ENCODE results near the gene RPF1. TPM values are rescaled to one million over a fixed set of nuclear protein-coding genes. Genes with fewer than 3 reads are reported as not detected.

RPF1 gene
- total and polyA plus RNA-seq, 10 of the 15 experiments (the other 5 are each of a cell fraction or from before 2014, with no cell fraction given) = 37.0 to 97.5 (median 56.2) TPM

DNA sequence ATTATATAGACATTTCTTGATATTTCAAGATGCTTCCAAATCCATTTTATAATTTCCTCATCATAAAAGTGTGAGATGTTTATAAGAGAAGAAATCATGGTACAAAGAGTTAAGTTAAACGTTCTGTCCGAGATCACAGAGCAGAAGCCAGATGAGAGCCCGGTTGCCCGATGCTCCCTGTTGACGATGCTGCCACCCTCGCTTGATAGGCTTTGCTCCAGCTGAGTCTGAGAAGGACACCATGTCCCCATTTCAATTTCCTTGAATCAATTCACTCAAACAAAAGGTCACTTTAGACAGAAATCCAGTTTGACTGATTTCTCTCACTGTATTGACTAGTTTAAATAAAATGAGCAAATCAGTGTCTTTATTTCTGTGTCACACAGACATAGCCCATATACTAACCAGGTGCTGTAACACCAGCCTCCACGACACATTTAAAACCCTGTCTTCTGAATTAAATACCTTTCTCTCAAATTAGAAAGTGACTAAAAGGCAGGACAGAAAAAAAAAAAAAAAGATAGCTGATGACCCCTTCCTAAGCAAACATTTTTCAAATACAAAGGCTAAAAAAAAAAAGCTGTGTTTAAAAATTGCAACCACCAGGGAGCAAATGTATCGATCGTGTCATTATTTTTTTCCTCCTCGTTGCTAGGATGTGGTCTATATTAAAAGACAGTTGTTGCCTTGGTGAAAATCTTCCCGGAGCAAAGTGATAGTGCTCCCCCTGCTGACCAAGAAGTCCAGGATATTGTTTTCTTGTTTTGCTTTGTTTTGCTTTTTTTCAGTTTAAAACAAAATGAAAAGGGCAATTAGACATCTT lies 45.6 kb upstream of the RPF1 start (continued):
- no peak for TF ChIP-seq MYB (IDR thresholded peaks at IDR 0.05; ENCODE audit: borderline replicate concordance, low read depth, low read length)
- TF ChIP-seq NFXL1 (IDR thresholded peaks at IDR 0.05; ENCODE audit: borderline replicate concordance) = no peak
- TF ChIP-seq RFX5 (IDR thresholded peaks at IDR 0.05; ENCODE audit: low read depth, low read length) = no peak
- no peak for TF ChIP-seq RCOR1 (conservative IDR thresholded peaks at IDR 0.05; ENCODE audit: low read depth, low read length)
- TF ChIP-seq, protein P1, sequence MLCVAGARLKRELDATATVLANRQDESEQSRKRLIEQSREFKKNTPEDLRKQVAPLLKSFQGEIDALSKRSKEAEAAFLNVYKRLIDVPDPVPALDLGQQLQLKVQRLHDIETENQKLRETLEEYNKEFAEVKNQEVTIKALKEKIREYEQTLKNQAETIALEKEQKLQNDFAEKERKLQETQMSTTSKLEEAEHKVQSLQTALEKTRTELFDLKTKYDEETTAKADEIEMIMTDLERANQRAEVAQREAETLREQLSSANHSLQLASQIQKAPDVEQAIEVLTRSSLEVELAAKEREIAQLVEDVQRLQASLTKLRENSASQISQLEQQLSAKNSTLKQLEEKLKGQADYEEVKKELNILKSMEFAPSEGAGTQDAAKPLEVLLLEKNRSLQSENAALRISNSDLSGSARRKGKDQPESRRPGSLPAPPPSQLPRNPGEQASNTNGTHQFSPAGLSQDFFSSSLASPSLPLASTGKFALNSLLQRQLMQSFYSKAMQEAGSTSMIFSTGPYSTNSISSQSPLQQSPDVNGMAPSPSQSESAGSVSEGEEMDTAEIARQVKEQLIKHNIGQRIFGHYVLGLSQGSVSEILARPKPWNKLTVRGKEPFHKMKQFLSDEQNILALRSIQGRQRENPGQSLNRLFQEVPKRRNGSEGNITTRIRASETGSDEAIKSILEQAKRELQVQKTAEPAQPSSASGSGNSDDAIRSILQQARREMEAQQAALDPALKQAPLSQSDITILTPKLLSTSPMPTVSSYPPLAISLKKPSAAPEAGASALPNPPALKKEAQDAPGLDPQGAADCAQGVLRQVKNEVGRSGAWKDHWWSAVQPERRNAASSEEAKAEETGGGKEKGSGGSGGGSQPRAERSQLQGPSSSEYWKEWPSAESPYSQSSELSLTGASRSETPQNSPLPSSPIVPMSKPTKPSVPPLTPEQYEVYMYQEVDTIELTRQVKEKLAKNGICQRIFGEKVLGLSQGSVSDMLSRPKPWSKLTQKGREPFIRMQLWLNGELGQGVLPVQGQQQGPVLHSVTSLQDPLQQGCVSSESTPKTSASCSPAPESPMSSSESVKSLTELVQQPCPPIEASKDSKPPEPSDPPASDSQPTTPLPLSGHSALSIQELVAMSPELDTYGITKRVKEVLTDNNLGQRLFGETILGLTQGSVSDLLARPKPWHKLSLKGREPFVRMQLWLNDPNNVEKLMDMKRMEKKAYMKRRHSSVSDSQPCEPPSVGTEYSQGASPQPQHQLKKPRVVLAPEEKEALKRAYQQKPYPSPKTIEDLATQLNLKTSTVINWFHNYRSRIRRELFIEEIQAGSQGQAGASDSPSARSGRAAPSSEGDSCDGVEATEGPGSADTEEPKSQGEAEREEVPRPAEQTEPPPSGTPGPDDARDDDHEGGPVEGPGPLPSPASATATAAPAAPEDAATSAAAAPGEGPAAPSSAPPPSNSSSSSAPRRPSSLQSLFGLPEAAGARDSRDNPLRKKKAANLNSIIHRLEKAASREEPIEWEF (IDR thresholded peaks at IDR 0.05; ENCODE audit: insufficient replicate concordance, low read depth, low read length) = peak; percentile 56
- no peak for TF ChIP-seq BMI1 (IDR thresholded peaks at IDR 0.05; ENCODE audit: borderline replicate concordance)
- TF ChIP-seq, protein P2, sequence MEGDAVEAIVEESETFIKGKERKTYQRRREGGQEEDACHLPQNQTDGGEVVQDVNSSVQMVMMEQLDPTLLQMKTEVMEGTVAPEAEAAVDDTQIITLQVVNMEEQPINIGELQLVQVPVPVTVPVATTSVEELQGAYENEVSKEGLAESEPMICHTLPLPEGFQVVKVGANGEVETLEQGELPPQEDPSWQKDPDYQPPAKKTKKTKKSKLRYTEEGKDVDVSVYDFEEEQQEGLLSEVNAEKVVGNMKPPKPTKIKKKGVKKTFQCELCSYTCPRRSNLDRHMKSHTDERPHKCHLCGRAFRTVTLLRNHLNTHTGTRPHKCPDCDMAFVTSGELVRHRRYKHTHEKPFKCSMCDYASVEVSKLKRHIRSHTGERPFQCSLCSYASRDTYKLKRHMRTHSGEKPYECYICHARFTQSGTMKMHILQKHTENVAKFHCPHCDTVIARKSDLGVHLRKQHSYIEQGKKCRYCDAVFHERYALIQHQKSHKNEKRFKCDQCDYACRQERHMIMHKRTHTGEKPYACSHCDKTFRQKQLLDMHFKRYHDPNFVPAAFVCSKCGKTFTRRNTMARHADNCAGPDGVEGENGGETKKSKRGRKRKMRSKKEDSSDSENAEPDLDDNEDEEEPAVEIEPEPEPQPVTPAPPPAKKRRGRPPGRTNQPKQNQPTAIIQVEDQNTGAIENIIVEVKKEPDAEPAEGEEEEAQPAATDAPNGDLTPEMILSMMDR (IDR thresholded peaks at IDR 0.05 in 2 of 3, conservative IDR thresholded peaks at IDR 0.05 in 1 of 3; ENCODE audit: control insufficient read depth in 2 of 3, extremely low read depth in 1 of 3, insufficient read depth in 1 of 3, low read depth in 3 of 3, low read length in 3 of 3) = peak; percentile 60 to 82 (median 66)
- TF ChIP-seq, protein P3, sequence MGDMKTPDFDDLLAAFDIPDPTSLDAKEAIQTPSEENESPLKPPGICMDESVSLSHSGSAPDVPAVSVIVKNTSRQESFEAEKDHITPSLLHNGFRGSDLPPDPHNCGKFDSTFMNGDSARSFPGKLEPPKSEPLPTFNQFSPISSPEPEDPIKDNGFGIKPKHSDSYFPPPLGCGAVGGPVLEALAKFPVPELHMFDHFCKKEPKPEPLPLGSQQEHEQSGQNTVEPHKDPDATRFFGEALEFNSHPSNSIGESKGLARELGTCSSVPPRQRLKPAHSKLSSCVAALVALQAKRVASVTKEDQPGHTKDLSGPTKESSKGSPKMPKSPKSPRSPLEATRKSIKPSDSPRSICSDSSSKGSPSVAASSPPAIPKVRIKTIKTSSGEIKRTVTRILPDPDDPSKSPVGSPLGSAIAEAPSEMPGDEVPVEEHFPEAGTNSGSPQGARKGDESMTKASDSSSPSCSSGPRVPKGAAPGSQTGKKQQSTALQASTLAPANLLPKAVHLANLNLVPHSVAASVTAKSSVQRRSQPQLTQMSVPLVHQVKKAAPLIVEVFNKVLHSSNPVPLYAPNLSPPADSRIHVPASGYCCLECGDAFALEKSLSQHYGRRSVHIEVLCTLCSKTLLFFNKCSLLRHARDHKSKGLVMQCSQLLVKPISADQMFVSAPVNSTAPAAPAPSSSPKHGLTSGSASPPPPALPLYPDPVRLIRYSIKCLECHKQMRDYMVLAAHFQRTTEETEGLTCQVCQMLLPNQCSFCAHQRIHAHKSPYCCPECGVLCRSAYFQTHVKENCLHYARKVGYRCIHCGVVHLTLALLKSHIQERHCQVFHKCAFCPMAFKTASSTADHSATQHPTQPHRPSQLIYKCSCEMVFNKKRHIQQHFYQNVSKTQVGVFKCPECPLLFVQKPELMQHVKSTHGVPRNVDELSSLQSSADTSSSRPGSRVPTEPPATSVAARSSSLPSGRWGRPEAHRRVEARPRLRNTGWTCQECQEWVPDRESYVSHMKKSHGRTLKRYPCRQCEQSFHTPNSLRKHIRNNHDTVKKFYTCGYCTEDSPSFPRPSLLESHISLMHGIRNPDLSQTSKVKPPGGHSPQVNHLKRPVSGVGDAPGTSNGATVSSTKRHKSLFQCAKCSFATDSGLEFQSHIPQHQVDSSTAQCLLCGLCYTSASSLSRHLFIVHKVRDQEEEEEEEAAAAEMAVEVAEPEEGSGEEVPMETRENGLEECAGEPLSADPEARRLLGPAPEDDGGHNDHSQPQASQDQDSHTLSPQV (IDR thresholded peaks at IDR 0.05) = no peak
- TF ChIP-seq IRF4 (IDR thresholded peaks at IDR 0.05; ENCODE audit: low read depth, low read length) = no peak
- TF ChIP-seq NFYB (IDR thresholded peaks at IDR 0.05; ENCODE audit: insufficient read depth, low read depth, low read length) = no peak
- no peak for TF ChIP-seq CBX3 (IDR thresholded peaks at IDR 0.05; ENCODE audit: borderline replicate concordance, low read depth)
- TF ChIP-seq, protein P4, sequence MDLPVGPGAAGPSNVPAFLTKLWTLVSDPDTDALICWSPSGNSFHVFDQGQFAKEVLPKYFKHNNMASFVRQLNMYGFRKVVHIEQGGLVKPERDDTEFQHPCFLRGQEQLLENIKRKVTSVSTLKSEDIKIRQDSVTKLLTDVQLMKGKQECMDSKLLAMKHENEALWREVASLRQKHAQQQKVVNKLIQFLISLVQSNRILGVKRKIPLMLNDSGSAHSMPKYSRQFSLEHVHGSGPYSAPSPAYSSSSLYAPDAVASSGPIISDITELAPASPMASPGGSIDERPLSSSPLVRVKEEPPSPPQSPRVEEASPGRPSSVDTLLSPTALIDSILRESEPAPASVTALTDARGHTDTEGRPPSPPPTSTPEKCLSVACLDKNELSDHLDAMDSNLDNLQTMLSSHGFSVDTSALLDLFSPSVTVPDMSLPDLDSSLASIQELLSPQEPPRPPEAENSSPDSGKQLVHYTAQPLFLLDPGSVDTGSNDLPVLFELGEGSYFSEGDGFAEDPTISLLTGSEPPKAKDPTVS (IDR thresholded peaks at IDR 0.05; ENCODE audit: low read depth, low read length) = no peak
- TF ChIP-seq, protein P5, sequence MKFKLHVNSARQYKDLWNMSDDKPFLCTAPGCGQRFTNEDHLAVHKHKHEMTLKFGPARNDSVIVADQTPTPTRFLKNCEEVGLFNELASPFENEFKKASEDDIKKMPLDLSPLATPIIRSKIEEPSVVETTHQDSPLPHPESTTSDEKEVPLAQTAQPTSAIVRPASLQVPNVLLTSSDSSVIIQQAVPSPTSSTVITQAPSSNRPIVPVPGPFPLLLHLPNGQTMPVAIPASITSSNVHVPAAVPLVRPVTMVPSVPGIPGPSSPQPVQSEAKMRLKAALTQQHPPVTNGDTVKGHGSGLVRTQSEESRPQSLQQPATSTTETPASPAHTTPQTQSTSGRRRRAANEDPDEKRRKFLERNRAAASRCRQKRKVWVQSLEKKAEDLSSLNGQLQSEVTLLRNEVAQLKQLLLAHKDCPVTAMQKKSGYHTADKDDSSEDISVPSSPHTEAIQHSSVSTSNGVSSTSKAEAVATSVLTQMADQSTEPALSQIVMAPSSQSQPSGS (IDR thresholded peaks at IDR 0.05; ENCODE audit: low read length) = no peak
- no peak for TF ChIP-seq BCL11A (IDR thresholded peaks at IDR 0.05; ENCODE audit: low read depth, low read length)

All from GM12878 (cell line).